Kidney (tissue), 14 donors: ENCODE results near the gene PLN. TPM values are rescaled to one million over a fixed set of nuclear protein-coding genes. Genes with fewer than 3 reads are reported as not detected.

Source experiments
- DNase-seq, 5 donors: peaks; one replicate each; pipeline ENCODE4 v3.0.0-alpha.2; 2013 to 2020
- FAIRE-seq: peaks from 2 replicates; lab custom pipeline; 2012; peaks lifted over from hg19 to GRCh38; lab: Jason Lieb, UNC
- H3K27ac ChIP-seq, 2 donors: one replicate each; pipeline ENCODE4 v1.7.0; 2013; ENCODE audit warnings: low read depth in 2 of 2, low read length in 2 of 2, inconsistent platforms in 1 of 2
- H3K27me3 ChIP-seq: one replicate; pipeline ENCODE4 v1.7.1; 2013; ENCODE audit warnings: low read length, inconsistent platforms; ENCODE audit not compliant: control insufficient read depth, insufficient read depth
- H3K36me3 ChIP-seq, 3 donors: one replicate each; pipeline versions ENCODE4 v1.7.0 to v1.7.1; 2013; ENCODE audit warnings: low read length in 3 of 3, control low read depth in 1 of 3, inconsistent platforms in 1 of 3; ENCODE audit not compliant: insufficient read depth in 3 of 3, control insufficient read depth in 2 of 3
- H3K4me1 ChIP-seq, 3 donors: one replicate each; pipeline versions ENCODE4 v1.7.0 to v1.7.1; 2013; ENCODE audit warnings: low read length in 3 of 3, inconsistent platforms in 1 of 3, low read depth in 1 of 3; ENCODE audit not compliant: control insufficient read depth in 2 of 3, insufficient read depth in 2 of 3
- H3K4me3 ChIP-seq, 3 donors: one replicate each; pipeline versions ENCODE4 v1.7.0 to v1.8.1; 2013; ENCODE audit warnings: low read length in 3 of 3, control low read depth in 1 of 3, inconsistent platforms in 1 of 3
- H3K9ac ChIP-seq, 3 donors: one replicate each; pipeline versions ENCODE4 v1.7.0 to v1.7.1; 2013; ENCODE audit warnings: low read length in 3 of 3, control low read depth in 1 of 3, inconsistent platforms in 1 of 3
- H3K9me3 ChIP-seq, 3 donors: one replicate each; pipeline versions ENCODE4 v1.7.0 to v1.7.1; 2013; ENCODE audit warnings: low read length in 3 of 3, control low read depth in 1 of 3, inconsistent platforms in 1 of 3; ENCODE audit not compliant: control insufficient read depth in 2 of 3, insufficient read depth in 1 of 3
- intact Hi-C: fragments of 100-400 bp; cut with DNase I; formaldehyde crosslinking; loops from one replicate; pipeline ENCODE4 v1.11.1; 2022
- polyA plus RNA-seq: library from polyadenylated mRNA; stranded (reverse); fragments of 350-450 nt; fragmentation: Illumina TruSeq; extraction: RNeasy Lipid Tissue Mini Kit (QIAGEN cat#74804); gene quantifications from one replicate; pipeline ENCODE4 v1.2.3, GENCODE V29; 2014; ENCODE audit warnings: low read depth, low replicate concordance; ENCODE audit not compliant: insufficient read depth
- total RNA-seq: library from RNA; stranded (reverse); fragmentation: NEBNext Ultra II Directional; extraction: Animal tissue kit (Norgen Biotek cat#: 25700); gene quantifications from one replicate; pipeline ENCODE4 v1.2.1, GENCODE V29; 2021
- TF ChIP-seq, protein P1 (sequence below): IDR thresholded peaks from 3 replicates; pipeline ENCODE4 v1.5.1; 2012; ENCODE audit warnings: mild to moderate bottlenecking, moderate library complexity, borderline replicate concordance; ENCODE audit not compliant: insufficient read depth; ENCODE audit errors: extremely low read depth
- donor health status: control.
- donor health status: control.
- donor health status: control.
- donor health status: control.
- donor health status: control.
- donor health status: DM: yes; HTN: yes; CAD: no.
- donor health status: Normal renal cell carcinoma (clear cell type).

The PLN gene
- total and polyA plus RNA-seq, 2 donors from 2014 or later = 22.7 to 47.2 TPM

DNA sequence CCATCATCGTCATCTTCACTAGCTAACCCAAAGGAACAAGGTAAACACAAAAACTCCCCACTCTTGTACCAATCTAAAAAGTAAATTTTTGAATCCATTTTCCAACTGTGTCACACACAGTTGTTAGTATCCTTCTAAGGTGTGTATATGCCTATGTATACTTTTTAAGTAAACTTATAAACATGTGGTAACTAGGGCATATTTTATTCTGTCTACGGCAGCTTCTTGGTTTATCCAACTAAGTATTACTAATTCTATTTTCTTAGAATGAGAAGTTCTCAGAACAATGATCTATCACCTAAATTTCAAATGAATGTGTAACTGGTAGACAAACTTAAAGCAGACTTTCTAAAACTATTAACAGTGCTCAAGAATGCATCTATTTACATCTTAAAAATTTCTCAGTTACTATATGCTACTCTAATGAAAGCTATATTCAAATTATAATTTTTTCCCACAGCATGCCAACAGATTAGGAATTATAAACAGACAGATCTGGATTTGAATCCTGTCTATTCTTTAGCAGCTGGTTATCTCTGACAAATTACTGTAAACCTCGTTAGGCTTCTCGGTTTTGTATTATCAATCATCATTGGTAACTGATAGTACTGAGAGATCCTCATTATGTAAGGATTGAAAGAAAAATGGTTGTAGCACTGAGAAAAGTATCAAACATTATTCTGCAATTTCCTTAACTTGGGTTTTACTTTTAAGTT is 1.8 kb upstream of the PLN start:
- intact Hi-C loops = no loop called here
- H3K27ac ChIP-seq = peak overlapping the region in 1 of 2 donors; percentile 44
- H3K27me3 ChIP-seq = no peaks in the 10 kb centered on the region
- H3K9ac ChIP-seq = no peak overlapping the region
- FAIRE-seq (peak; percentile 3), DNase-seq (no peak)
- H3K36me3 ChIP-seq = no peaks in the 10 kb centered on the region
- no peaks in the 10 kb centered on the region for H3K4me1 ChIP-seq
- no peak overlapping the region for H3K4me3 ChIP-seq
- H3K9me3 ChIP-seq = no peaks in the 10 kb centered on the region
- TF ChIP-seq, protein P1, sequence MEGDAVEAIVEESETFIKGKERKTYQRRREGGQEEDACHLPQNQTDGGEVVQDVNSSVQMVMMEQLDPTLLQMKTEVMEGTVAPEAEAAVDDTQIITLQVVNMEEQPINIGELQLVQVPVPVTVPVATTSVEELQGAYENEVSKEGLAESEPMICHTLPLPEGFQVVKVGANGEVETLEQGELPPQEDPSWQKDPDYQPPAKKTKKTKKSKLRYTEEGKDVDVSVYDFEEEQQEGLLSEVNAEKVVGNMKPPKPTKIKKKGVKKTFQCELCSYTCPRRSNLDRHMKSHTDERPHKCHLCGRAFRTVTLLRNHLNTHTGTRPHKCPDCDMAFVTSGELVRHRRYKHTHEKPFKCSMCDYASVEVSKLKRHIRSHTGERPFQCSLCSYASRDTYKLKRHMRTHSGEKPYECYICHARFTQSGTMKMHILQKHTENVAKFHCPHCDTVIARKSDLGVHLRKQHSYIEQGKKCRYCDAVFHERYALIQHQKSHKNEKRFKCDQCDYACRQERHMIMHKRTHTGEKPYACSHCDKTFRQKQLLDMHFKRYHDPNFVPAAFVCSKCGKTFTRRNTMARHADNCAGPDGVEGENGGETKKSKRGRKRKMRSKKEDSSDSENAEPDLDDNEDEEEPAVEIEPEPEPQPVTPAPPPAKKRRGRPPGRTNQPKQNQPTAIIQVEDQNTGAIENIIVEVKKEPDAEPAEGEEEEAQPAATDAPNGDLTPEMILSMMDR = no peak

DNA sequence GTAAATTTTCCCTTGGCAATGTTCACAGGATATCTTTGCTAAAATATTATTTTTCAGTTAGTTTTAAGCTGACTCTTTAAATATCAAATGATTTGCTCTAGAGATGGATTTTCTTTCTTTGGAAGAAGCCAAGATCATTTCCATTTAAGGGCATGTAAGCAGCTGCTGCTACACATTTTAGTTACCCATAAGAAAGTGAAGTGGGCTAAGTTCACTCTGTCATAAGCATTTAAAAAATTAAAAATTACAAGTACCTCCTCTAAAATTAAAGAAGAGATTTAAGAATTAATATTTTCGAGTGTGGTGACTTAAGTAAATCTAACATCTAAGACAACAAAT is 1.2 kb upstream of the PLN start:
- peak overlapping the region in 1 of 2 donors; percentile 44 for H3K27ac ChIP-seq
- H3K36me3 ChIP-seq = no peaks in the 10 kb centered on the region
- no peaks in the 10 kb centered on the region for H3K27me3 ChIP-seq
- H3K4me1 ChIP-seq = no peaks in the 10 kb centered on the region
- DNase-seq (no peak), FAIRE-seq (no peak)
- no peak overlapping the region for H3K4me3 ChIP-seq
- TF ChIP-seq, protein P1 = no peak
- intact Hi-C loops = no loop called here
- no peaks in the 10 kb centered on the region for H3K9me3 ChIP-seq
- no peak overlapping the region for H3K9ac ChIP-seq

DNA sequence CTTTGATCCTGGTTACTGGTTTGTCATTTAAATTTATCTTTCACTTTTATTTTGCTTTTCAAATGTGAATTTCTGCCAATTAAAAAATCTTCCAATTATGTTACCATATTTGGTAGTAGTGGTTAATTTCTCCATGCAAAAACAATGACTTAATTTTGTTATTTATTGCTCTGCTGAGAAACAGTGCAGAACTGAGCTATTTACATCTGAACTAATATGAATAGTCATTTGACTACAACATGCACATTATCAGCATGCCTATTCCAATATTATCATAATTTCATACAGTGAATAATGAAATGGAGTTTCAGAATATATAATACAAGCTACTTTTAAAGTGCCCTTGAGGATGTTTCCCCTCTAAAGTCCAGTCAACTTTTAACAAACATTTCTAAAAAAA is 517 bp downstream of the PLN start:
- intact Hi-C loops = no loop called here
- no peak overlapping the region for H3K27ac ChIP-seq
- DNase-seq (no peak), FAIRE-seq (no peak)
- H3K9me3 ChIP-seq = no peaks in the 10 kb centered on the region
- H3K4me1 ChIP-seq = no peaks in the 10 kb centered on the region
- H3K36me3 ChIP-seq = no peaks in the 10 kb centered on the region
- TF ChIP-seq, protein P1 = no peak
- no peak overlapping the region for H3K4me3 ChIP-seq
- no peak overlapping the region for H3K9ac ChIP-seq
- no peaks in the 10 kb centered on the region for H3K27me3 ChIP-seq
